Panc1 (cell line): Measurements from ENCODE around the gene FSIP1. TPM values are rescaled to one million over a fixed set of nuclear protein-coding genes. Genes with fewer than 3 reads are reported as not detected.

Experiments used
- ATAC-seq: fragments of 200-7000 bp; cut with Tn5 transposase; 2 replicates; pipeline ENCODE4 v1.9.1; 2020; ENCODE audit warnings: mild to moderate bottlenecking, moderate library complexity
- BruUV-seq: library from RNA; stranded (reverse); fragments of 400-500 nt; replicated peaks from 2 replicates; lab custom pipeline; 2021; lab: Mats Ljungman, UMichigan
- CTCF ChIA-PET: fragments of 300-600 bp; sonication (Branson Sonifier 250); formaldehyde crosslinking; loops from one replicate; lab custom pipeline; 2022; ENCODE audit warnings: antibody characterized with exemption; lab: Charles Lee
- POLR2A ChIA-PET: fragments of 300-600 bp; sonication (Branson Sonifier 250); formaldehyde crosslinking; loops from one replicate; lab custom pipeline; 2022; ENCODE audit warnings: antibody characterized with exemption; lab: Charles Lee
- DNase-seq: peaks from one replicate; pipeline ENCODE4 v3.0.0-alpha.2; 2010; ENCODE audit warnings: low read depth, low spot score
- H3K27ac ChIP-seq: 2 replicates; pipeline ENCODE4 v1.5.1; 2011; ENCODE audit warnings: mild to moderate bottlenecking, low read length, inconsistent platforms
- H3K27me3 ChIP-seq: fragments of 200-500 bp; sonication (Bioruptor generic); 2 replicates; pipeline ENCODE4 v1.6.0; 2014; ENCODE audit warnings: low read length, inconsistent platforms; ENCODE audit not compliant: control insufficient read depth, insufficient read depth
- H3K36me3 ChIP-seq: fragments of 200-500 bp; sonication (Bioruptor generic); 2 replicates; pipeline ENCODE4 v1.5.1; 2014; ENCODE audit warnings: inconsistent platforms, mild to moderate bottlenecking, low read length, moderate library complexity; ENCODE audit not compliant: control insufficient read depth, insufficient read depth
- H3K4me1 ChIP-seq: 2 replicates; pipeline ENCODE4 v1.5.1; 2011; ENCODE audit warnings: inconsistent platforms, mild to moderate bottlenecking, low read length, moderate library complexity; ENCODE audit not compliant: control insufficient read depth, insufficient read depth
- H3K4me3 ChIP-seq, 2 experiments: 2 replicates each; pipeline ENCODE4 v1.5.1; 2011 to 2012; ENCODE audit warnings: low read depth in 2 of 2, low read length in 2 of 2, mild to moderate bottlenecking in 2 of 2, inconsistent platforms in 1 of 2, moderate library complexity in 1 of 2
- H3K9me3 ChIP-seq: fragments of 200-500 bp; sonication (Bioruptor generic); 2 replicates; pipeline ENCODE4 v1.5.1; 2014; ENCODE audit warnings: low read depth, mild to moderate bottlenecking, inconsistent platforms, low read length, moderate library complexity; ENCODE audit not compliant: control insufficient read depth, insufficient read depth
- CTCF ChIP-seq: fragments of 450-650 bp; IDR thresholded peaks from 2 replicates; pipeline ENCODE4 v1.5.1; 2017; ENCODE audit warnings: mild to moderate bottlenecking
- POLR2AphosphoS5 ChIP-seq: IDR thresholded peaks from 2 replicates; pipeline ENCODE4 v1.6.1; 2012; ENCODE audit warnings: mild to moderate bottlenecking, low read depth, low read length, moderate library complexity
- SIN3A ChIP-seq: IDR thresholded peaks from 2 replicates; pipeline ENCODE4 v1.6.1; 2012; ENCODE audit warnings: low read depth, mild to moderate bottlenecking, low read length, moderate library complexity, borderline replicate concordance; ENCODE audit not compliant: insufficient read depth
- TCF7L2 ChIP-seq: IDR thresholded peaks from 2 replicates; pipeline ENCODE4 v1.6.1; 2011; ENCODE audit warnings: mild to moderate bottlenecking, low read depth, low read length, inconsistent platforms
- in situ Hi-C: cut with HindIII; loops from 2 replicates; pipeline ENCODE4 v1.10.0; 2016; ENCODE audit warnings: low sequenced_read_pairs, low pct_unique_long_range_greater_than_20kb
- intact Hi-C: fragments of 100-400 bp; cut with micrococcal nuclease; formaldehyde crosslinking; loops from one replicate; pipeline ENCODE4 v1.10.0; 2022; ENCODE audit not compliant: unreplicated experiment
- total RNA-seq: library from RNA; stranded (reverse); gene quantifications from one replicate; pipeline ENCODE4 v1.2.1, GENCODE V29; 2021; ENCODE audit not compliant: unreplicated experiment
- TF ChIP-seq, protein P1 (sequence below), 2 experiments: IDR thresholded peaks; 2 replicates each; pipeline ENCODE4 v1.6.1; 2011 to 2012; ENCODE audit warnings: low read depth in 2 of 2, control low read depth in 1 of 2, low read length in 1 of 2, mild to moderate bottlenecking in 1 of 2, moderate library complexity in 1 of 2; ENCODE audit not compliant: insufficient read depth in 1 of 2

Gene FSIP1
- total RNA-seq, 1 experiment from 2014 or later: 1.4 TPM

GRCh38 chr15:39645976-39646257 is 136.7 kb downstream of the FSIP1 start:
- DNase-seq (no peak), ATAC-seq (no peak)
- intact Hi-C loops: no loop called here
- POLR2A ChIA-PET: interaction anchor here (0.6 kb wide), 1 partner anchor 64 kb away, joined by 5 read pairs; no protein-coding TSS in a partner anchor
- BruUV-seq: no TSS peak
- Histone ChIP-seq H3K27me3 (no peaks in the 10 kb centered on the region), H3K4me1 (no peaks in the 10 kb centered on the region), H3K36me3 (no peaks in the 10 kb centered on the region), H3K9me3 (no peaks in the 10 kb centered on the region), H3K27ac (no peak overlapping the region), H3K4me3 (no peak overlapping the region)
- no peak for TF ChIP-seq SIN3A
- no peak for TF ChIP-seq TCF7L2
- TF ChIP-seq, protein P1, sequence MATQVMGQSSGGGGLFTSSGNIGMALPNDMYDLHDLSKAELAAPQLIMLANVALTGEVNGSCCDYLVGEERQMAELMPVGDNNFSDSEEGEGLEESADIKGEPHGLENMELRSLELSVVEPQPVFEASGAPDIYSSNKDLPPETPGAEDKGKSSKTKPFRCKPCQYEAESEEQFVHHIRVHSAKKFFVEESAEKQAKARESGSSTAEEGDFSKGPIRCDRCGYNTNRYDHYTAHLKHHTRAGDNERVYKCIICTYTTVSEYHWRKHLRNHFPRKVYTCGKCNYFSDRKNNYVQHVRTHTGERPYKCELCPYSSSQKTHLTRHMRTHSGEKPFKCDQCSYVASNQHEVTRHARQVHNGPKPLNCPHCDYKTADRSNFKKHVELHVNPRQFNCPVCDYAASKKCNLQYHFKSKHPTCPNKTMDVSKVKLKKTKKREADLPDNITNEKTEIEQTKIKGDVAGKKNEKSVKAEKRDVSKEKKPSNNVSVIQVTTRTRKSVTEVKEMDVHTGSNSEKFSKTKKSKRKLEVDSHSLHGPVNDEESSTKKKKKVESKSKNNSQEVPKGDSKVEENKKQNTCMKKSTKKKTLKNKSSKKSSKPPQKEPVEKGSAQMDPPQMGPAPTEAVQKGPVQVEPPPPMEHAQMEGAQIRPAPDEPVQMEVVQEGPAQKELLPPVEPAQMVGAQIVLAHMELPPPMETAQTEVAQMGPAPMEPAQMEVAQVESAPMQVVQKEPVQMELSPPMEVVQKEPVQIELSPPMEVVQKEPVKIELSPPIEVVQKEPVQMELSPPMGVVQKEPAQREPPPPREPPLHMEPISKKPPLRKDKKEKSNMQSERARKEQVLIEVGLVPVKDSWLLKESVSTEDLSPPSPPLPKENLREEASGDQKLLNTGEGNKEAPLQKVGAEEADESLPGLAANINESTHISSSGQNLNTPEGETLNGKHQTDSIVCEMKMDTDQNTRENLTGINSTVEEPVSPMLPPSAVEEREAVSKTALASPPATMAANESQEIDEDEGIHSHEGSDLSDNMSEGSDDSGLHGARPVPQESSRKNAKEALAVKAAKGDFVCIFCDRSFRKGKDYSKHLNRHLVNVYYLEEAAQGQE (IDR thresholded peaks at IDR 0.05; ENCODE audit: insufficient read depth in 1 of 2, low read depth in 2 of 2, low read length in 1 of 2): no peak
- TF ChIP-seq CTCF: no peak
- TF ChIP-seq POLR2AphosphoS5: no peak
- CTCF ChIA-PET: no interaction called here
- in situ Hi-C loops: no loop called here

DNA sequence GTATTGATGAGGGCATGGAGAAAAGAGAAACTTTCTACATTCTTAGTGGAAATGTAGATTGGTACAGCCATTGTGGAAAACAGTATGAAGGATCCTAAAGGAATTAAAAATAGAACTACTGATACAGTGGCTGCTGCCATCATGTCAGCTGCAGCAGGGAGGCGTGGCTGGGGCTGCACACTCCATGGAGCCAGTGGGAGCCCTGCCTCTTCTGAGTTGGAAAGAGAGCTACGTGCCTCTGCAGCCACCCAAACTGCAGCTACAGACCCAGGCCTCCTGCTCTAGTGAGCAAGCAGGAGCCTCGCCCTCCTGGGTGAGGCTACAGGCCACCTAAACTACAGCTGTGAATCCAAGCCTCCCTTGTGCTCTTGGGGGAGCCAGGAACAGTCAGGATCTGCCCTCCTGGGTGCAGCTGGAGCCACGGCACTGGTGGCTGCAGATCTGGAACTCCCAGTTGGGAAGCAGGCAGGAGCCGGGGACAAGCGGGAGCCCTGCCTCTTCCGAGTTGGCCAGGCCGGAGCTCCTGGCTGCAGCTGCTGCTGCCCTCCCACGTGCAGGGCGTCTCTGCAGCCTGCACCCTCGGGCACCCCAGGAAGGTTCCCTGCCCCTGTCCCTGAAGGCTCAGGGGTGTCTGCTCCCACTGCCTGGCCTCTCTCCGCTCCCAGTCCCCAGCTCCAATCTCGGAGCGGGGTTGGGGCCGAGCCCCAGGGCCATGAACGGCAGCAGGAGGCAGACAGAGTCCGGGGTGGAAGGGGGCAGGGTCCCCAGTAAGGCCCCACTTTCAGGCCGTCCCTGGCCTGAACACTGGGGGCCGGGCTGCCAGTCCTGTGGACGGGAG is 137.3 kb downstream of the FSIP1 start:
- no peak overlapping the region for H3K4me3 ChIP-seq
- DNase-seq (no peak), ATAC-seq (no peak)
- POLR2A ChIA-PET: no interaction called here
- no peaks in the 10 kb centered on the region for H3K27me3 ChIP-seq
- H3K27ac ChIP-seq: no peak overlapping the region
- in situ Hi-C loops (no loop called here), intact Hi-C loops (no loop called here)
- no peaks in the 10 kb centered on the region for H3K36me3 ChIP-seq
- TF ChIP-seq SIN3A: no peak
- no peak for TF ChIP-seq TCF7L2
- TF ChIP-seq POLR2AphosphoS5: no peak
- TF ChIP-seq CTCF: no peak
- TF ChIP-seq, protein P1 (IDR thresholded peaks at IDR 0.05; ENCODE audit: insufficient read depth in 1 of 2, low read depth in 2 of 2, low read length in 1 of 2): no peak
- CTCF ChIA-PET: no interaction called here
- no peaks in the 10 kb centered on the region for H3K9me3 ChIP-seq
- no TSS peak for BruUV-seq
- H3K4me1 ChIP-seq: no peaks in the 10 kb centered on the region
